ENCODE results near the gene NOS1.

Gene NOS1

DNA sequence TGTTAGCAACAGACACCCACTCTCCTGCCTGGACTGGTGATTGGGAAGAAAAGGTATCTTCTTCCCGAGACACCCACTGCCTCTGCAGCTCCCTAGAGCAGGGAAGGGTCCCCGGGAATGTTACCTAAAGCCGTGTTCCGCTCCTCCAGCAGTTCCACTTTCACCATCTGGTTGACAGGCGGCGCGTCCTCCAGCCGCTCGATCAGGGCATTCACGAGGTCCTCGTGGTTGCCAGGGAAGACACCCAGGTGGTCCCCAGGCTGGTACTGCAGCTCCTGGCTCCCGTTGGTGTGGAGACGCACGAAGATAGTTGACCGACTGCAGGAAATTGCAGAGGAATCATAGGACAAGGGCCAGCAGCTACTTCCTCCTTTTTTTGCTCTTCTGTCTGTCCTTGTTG, 127.0 kb downstream of the NOS1 start:
- no peak for ATAC-seq
- TF ChIP-seq ZC3H10 (CRISPR knock-in tag; IDR thresholded peaks at IDR 0.05), result no peak
- no peak for TF ChIP-seq CREB5 (CRISPR knock-in tag; IDR thresholded peaks at IDR 0.05; ENCODE audit: low read depth)
- TF ChIP-seq ESRRG (CRISPR knock-in tag; IDR thresholded peaks at IDR 0.05), result no peak
- TF ChIP-seq CSRNP3 (CRISPR knock-in tag; IDR thresholded peaks at IDR 0.05), result no peak
- TF ChIP-seq CSDC2 (CRISPR knock-in tag; IDR thresholded peaks at IDR 0.05), result no peak
- no peak for TF ChIP-seq SNAI2 (CRISPR knock-in tag; IDR thresholded peaks at IDR 0.05)
- TF ChIP-seq ZNF8 (CRISPR knock-in tag; IDR thresholded peaks at IDR 0.05), result no peak
- TF ChIP-seq ZFP3 (CRISPR knock-in tag; IDR thresholded peaks at IDR 0.05), result no peak
- no peak for TF ChIP-seq BACH2 (CRISPR knock-in tag; IDR thresholded peaks at IDR 0.05; ENCODE audit: borderline replicate concordance)
- no peak for TF ChIP-seq POU6F1 (CRISPR knock-in tag; IDR thresholded peaks at IDR 0.05; ENCODE audit: borderline replicate concordance, low read depth)
- TF ChIP-seq GLIS3 (CRISPR knock-in tag; IDR thresholded peaks at IDR 0.05), result no peak
- no peak for TF ChIP-seq TCF4 (CRISPR knock-in tag; IDR thresholded peaks at IDR 0.05; ENCODE audit: borderline replicate concordance)
- no peak for TF ChIP-seq PPARA (CRISPR knock-in tag; IDR thresholded peaks at IDR 0.05; ENCODE audit: borderline replicate concordance)
- no peak for TF ChIP-seq TSHZ2 (CRISPR knock-in tag; IDR thresholded peaks at IDR 0.05)
- no peak for TF ChIP-seq ZFP30 (CRISPR knock-in tag; IDR thresholded peaks at IDR 0.05)
- no peak for TF ChIP-seq ARNTL (CRISPR knock-in tag; IDR thresholded peaks at IDR 0.05; ENCODE audit: borderline replicate concordance, low read depth)
- no peak for TF ChIP-seq ZNF565 (CRISPR knock-in tag; conservative IDR thresholded peaks at IDR 0.05; ENCODE audit: low read depth)
- TF ChIP-seq OSR1 (CRISPR knock-in tag; IDR thresholded peaks at IDR 0.05), result no peak
- TF ChIP-seq ZNF70 (CRISPR knock-in tag; IDR thresholded peaks at IDR 0.05), result no peak
- TF ChIP-seq TOX (CRISPR knock-in tag; IDR thresholded peaks at IDR 0.05; ENCODE audit: borderline replicate concordance), result no peak

DNA sequence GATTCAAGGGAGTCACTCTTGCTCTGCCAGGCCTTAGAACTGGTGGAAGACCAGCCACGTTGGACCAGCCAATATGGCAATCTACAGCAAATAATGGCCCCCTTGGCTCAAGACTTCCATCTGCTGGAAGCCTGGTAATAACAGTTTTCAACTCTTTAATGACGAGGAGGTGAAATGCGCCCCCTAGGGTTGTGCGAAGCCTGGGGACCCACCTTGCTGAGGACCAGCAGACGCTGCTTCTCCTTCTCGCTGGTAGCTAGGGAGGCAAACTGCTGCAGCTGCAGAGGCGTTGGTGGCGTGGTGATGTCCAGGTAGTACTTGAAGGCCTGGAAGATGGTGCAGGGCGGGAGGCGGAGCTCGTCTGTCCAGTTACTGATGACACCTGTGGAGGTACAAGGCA, 129.7 kb downstream of the NOS1 start:
- TF ChIP-seq CSDC2 (CRISPR knock-in tag; IDR thresholded peaks at IDR 0.05) (no peak), RARB (CRISPR knock-in tag; IDR thresholded peaks at IDR 0.05) (no peak), ZFP3 (CRISPR knock-in tag; IDR thresholded peaks at IDR 0.05) (no peak), POU6F1 (CRISPR knock-in tag; IDR thresholded peaks at IDR 0.05; ENCODE audit: borderline replicate concordance, low read depth) (no peak), CREB5 (CRISPR knock-in tag; IDR thresholded peaks at IDR 0.05; ENCODE audit: low read depth) (no peak), SNAI2 (CRISPR knock-in tag; IDR thresholded peaks at IDR 0.05) (no peak), CSRNP3 (CRISPR knock-in tag; IDR thresholded peaks at IDR 0.05) (no peak), ZFP30 (CRISPR knock-in tag; IDR thresholded peaks at IDR 0.05) (no peak), ZNF565 (CRISPR knock-in tag; conservative IDR thresholded peaks at IDR 0.05; ENCODE audit: low read depth) (no peak), ZC3H10 (CRISPR knock-in tag; IDR thresholded peaks at IDR 0.05) (no peak), PATZ1 (CRISPR knock-in tag; IDR thresholded peaks at IDR 0.05; ENCODE audit: borderline replicate concordance) (no peak), OSR1 (CRISPR knock-in tag; IDR thresholded peaks at IDR 0.05) (no peak), ZNF8 (CRISPR knock-in tag; IDR thresholded peaks at IDR 0.05) (no peak), ESRRG (CRISPR knock-in tag; IDR thresholded peaks at IDR 0.05) (no peak), TCF4 (CRISPR knock-in tag; IDR thresholded peaks at IDR 0.05; ENCODE audit: borderline replicate concordance) (no peak), PPARA (CRISPR knock-in tag; IDR thresholded peaks at IDR 0.05; ENCODE audit: borderline replicate concordance) (no peak), BACH2 (CRISPR knock-in tag; IDR thresholded peaks at IDR 0.05; ENCODE audit: borderline replicate concordance) (no peak)

More for the DNA sequence above, 129.7 kb downstream of the NOS1 start:
- no peak for ATAC-seq

Data from SK-N-SH treated with all-trans-retinoic acid at 6 μM for 48 hours (cell line).